Nephron progenitor cell (in vitro differentiated cells): ENCODE results near the gene ARHGAP45.
A peak's percentile ranks its signal among the peaks of the same experiment; 100 is the strongest.

Experiments
- DNase-seq: peaks from one replicate; pipeline ENCODE4 v3.0.0; 2021
- H3K27ac Mint-ChIP-seq: 2 replicates; pipeline ENCODE4 v1.8.0; 2021; ENCODE audit warnings: mild to moderate bottlenecking, moderate library complexity, mixed read lengths
- H3K27me3 Mint-ChIP-seq: 2 replicates; pipeline ENCODE4 v1.8.0; 2021; ENCODE audit warnings: mild to moderate bottlenecking, low read depth, mixed read lengths; ENCODE audit not compliant: poor library complexity
- H3K36me3 Mint-ChIP-seq: 2 replicates; pipeline ENCODE4 v1.8.0; 2021; ENCODE audit warnings: low read depth, mixed read lengths
- H3K4me1 Mint-ChIP-seq: 2 replicates; pipeline ENCODE4 v1.8.0; 2021; ENCODE audit warnings: mixed read lengths
- H3K4me3 Mint-ChIP-seq: 2 replicates; pipeline ENCODE4 v1.8.0; 2021; ENCODE audit warnings: mild to moderate bottlenecking, moderate library complexity, mixed read lengths
- H3K9me3 Mint-ChIP-seq: 2 replicates; pipeline ENCODE4 v1.8.0; 2021; ENCODE audit warnings: mild to moderate bottlenecking, moderate library complexity, mixed read lengths
- CTCF ChIP-seq: fragments of 200-600 bp; sonication (generic); IDR thresholded peaks from 2 replicates; pipeline ENCODE4 v1.5.0; 2021; ENCODE audit warnings: antibody characterized with exemption

ARHGAP45 gene

DNA sequence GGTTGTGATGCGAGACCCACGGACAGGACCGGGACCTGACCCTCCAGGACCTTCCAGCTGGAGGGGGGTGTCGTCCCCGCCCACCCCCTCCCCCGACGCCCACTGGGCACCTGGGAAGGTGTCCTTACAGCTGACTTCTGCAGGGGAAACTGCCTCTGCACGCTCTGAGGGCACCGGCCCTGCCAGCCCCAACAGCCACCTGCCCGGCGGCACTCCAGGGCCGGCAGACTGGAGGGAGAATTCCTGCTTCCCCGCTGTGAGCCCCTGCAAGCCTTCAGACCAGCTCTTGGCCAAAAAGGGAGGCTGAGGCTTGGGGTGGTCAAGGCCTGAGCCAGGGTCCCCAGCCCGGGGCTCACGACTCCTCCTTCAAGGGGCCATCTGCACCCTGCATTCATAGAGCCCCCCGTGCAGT, 39.3 kb upstream of the ARHGAP45 start:
- TF ChIP-seq CTCF, result no peak
- Mint-ChIP-seq H3K27me3 (no peaks in the 10 kb centered on the region), H3K4me3 (peak overlapping the region; percentile 91), H3K27ac (no peak overlapping the region), H3K36me3 (peaks cover 17% of the 10 kb centered on the region), H3K9me3 (no peaks in the 10 kb centered on the region), H3K4me1 (peaks cover 18% of the 10 kb centered on the region)
- no peak for DNase-seq

- Mint-ChIP-seq H3K27me3 (no peaks in the 10 kb centered on the region), H3K9me3 (no peaks in the 10 kb centered on the region), H3K36me3 (peaks cover 22% of the 10 kb centered on the region), H3K27ac (peak overlapping the region; percentile 36), H3K4me1 (peaks cover 18% of the 10 kb centered on the region), H3K4me3 (peak overlapping the region; percentile 91)
- no peak for TF ChIP-seq CTCF
- peak; percentile 79 for DNase-seq
Observed at GRCh38 chr19:1028062-1028926, 38.7 kb upstream of the ARHGAP45 start.

GRCh38 chr19:1032264-1032867, 34.6 kb upstream of the ARHGAP45 start:
- peaks cover 43% of the 10 kb centered on the region for H3K36me3 Mint-ChIP-seq
- no peak overlapping the region for H3K27ac Mint-ChIP-seq
- no peaks in the 10 kb centered on the region for H3K9me3 Mint-ChIP-seq
- no peak for TF ChIP-seq CTCF
- peaks cover 13% of the 10 kb centered on the region for H3K4me1 Mint-ChIP-seq
- H3K27me3 Mint-ChIP-seq, result no peaks in the 10 kb centered on the region
- H3K4me3 Mint-ChIP-seq, result no peak overlapping the region
- DNase-seq, result no peak

DNA sequence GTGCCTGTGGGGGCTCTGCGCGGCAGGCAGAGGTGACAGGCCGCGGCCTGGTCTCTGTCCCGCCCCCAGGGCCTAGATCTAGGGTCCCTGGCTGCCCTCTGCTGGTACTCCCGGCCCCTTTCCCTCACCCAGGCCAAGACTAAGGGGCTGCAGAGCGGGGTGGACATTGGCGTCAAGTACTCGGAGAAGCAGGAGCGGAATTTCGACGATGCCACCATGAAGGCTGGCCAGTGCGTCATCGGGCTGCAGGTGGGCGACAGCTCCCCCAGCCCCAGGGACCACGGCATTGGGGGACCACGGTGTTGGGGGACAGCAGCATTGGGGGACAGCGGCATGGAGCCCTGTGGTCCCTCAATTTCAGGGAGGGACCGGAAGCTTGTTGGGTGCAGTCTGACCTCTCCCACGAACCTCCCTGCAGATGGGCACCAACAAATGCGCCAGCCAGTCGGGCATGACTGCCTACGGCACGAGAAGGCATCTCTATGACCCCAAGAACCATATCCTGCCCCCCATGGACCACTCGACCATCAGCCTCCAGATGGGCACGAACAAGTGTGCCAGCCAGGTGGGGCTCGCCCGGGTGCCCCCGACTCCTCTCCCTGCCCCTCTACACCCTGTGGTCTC, 30.9 kb upstream of the ARHGAP45 start:
- Mint-ChIP-seq H3K4me3 (no peak overlapping the region), H3K9me3 (no peaks in the 10 kb centered on the region), H3K36me3 (peaks cover 50% of the 10 kb centered on the region), H3K4me1 (peaks cover 24% of the 10 kb centered on the region), H3K27me3 (no peaks in the 10 kb centered on the region), H3K27ac (no peak overlapping the region)
- no peak for TF ChIP-seq CTCF
- DNase-seq, result no peak

DNA sequence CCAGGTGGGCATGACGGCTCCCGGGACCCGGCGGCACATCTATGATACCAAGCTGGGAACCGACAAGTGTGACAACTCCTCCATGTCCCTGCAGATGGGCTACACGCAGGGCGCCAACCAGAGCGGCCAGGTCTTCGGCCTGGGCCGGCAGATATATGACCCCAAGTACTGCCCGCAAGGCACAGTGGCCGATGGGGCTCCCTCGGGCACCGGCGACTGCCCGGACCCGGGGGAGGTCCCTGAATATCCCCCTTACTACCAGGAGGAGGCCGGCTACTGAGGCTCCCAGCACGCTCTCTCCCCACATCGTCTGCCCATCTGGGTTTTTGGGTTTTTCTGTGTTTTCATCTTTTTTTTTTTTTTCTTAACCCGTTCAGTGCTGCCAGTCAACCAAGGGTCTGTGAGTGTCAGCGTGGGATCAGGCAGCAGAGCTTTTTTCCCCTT, 29.3 kb upstream of the ARHGAP45 start:
- no peak for TF ChIP-seq CTCF
- H3K27ac Mint-ChIP-seq, result peak overlapping the region; percentile 37
- peaks cover 24% of the 10 kb centered on the region for H3K4me1 Mint-ChIP-seq
- DNase-seq, result no peak
- H3K27me3 Mint-ChIP-seq, result no peaks in the 10 kb centered on the region
- no peaks in the 10 kb centered on the region for H3K9me3 Mint-ChIP-seq
- H3K4me3 Mint-ChIP-seq, result no peak overlapping the region
- H3K36me3 Mint-ChIP-seq, result peaks cover 43% of the 10 kb centered on the region
